GM23338 (cell line): Measurements from ENCODE around the gene UVRAG. TPM values are rescaled to one million over a fixed set of nuclear protein-coding genes. Genes with fewer than 3 reads are reported as not detected.

Experiments used
- ATAC-seq: fragments of 200-7000 bp; cut with Tn5 transposase; 3 replicates; pipeline ENCODE4 v1.9.1; 2020
- DNase-seq: peaks from one replicate; pipeline ENCODE4 v3.0.0-alpha.2; 2015; ENCODE audit warnings: low spot score
- H2AFZ ChIP-seq: fragments of 200-600 bp; sonication (generic); 2 replicates; pipeline ENCODE4 v1.8.0; 2016; ENCODE audit warnings: antibody characterized with exemption, mild to moderate bottlenecking, moderate library complexity
- H3F3A ChIP-seq: fragments of 200-600 bp; sonication (generic); replicated peaks from 2 replicates; pipeline ENCODE4 v1.8.0; 2017; ENCODE audit warnings: antibody characterized with exemption, mixed run types, low read depth
- H3K27ac ChIP-seq: fragments of 200-600 bp; sonication (generic); 2 replicates; pipeline ENCODE4 v1.6.1; 2016; ENCODE audit warnings: low read depth
- H3K27me3 ChIP-seq: fragments of 200-600 bp; sonication (generic); 2 replicates; pipeline ENCODE4 v1.8.0; 2016; ENCODE audit warnings: mild to moderate bottlenecking, mixed run types, moderate library complexity; ENCODE audit not compliant: insufficient read depth
- H3K36me3 ChIP-seq: fragments of 200-600 bp; sonication (generic); 2 replicates; pipeline ENCODE4 v1.8.0; 2016; ENCODE audit warnings: mild to moderate bottlenecking; ENCODE audit not compliant: insufficient read depth
- H3K4me1 ChIP-seq: fragments of 200-600 bp; sonication (generic); 2 replicates; pipeline ENCODE4 v1.8.0; 2016; ENCODE audit warnings: mild to moderate bottlenecking, moderate library complexity; ENCODE audit not compliant: insufficient read depth
- H3K4me2 ChIP-seq: fragments of 200-600 bp; sonication (generic); 2 replicates; pipeline ENCODE4 v1.7.1; 2017; ENCODE audit warnings: mixed run types
- H3K4me3 ChIP-seq: fragments of 200-600 bp; sonication (generic); 2 replicates; pipeline ENCODE4 v1.6.1; 2016; ENCODE audit warnings: mixed run types
- H3K79me2 ChIP-seq: fragments of 200-600 bp; sonication (generic); replicated peaks from 2 replicates; pipeline ENCODE4 v1.8.0; 2017; ENCODE audit warnings: mild to moderate bottlenecking; ENCODE audit not compliant: insufficient read depth
- H3K9me2 ChIP-seq: fragments of 200-600 bp; sonication (generic); 2 replicates; pipeline ENCODE4 v1.8.0; 2017; ENCODE audit not compliant: insufficient read depth
- H4K20me1 ChIP-seq: fragments of 200-600 bp; sonication (generic); replicated peaks from 2 replicates; pipeline ENCODE4 v1.8.0; 2017; ENCODE audit warnings: mild to moderate bottlenecking; ENCODE audit not compliant: insufficient read depth
- H3K27ac Mint-ChIP-seq: 2 replicates; pipeline ENCODE4 v1.8.0; 2020; ENCODE audit warnings: inconsistent platforms, mild to moderate bottlenecking, moderate library complexity, mixed read lengths
- H3K27me3 Mint-ChIP-seq: 3 replicates; pipeline ENCODE4 v1.8.0; 2022; ENCODE audit warnings: low read depth, mild to moderate bottlenecking, moderate library complexity, mixed read lengths, inconsistent platforms; ENCODE audit not compliant: insufficient read depth, poor library complexity
- H3K36me3 Mint-ChIP-seq: 3 replicates; pipeline ENCODE4 v1.8.0; 2021; ENCODE audit warnings: low read depth, mild to moderate bottlenecking, inconsistent platforms, moderate library complexity, mixed read lengths
- H3K4me1 Mint-ChIP-seq: 3 replicates; pipeline ENCODE4 v1.8.0; 2020; ENCODE audit warnings: mild to moderate bottlenecking, inconsistent platforms, mixed read lengths
- H3K4me3 Mint-ChIP-seq: 3 replicates; pipeline ENCODE4 v1.8.0; 2021; ENCODE audit warnings: moderate library complexity, mild to moderate bottlenecking, inconsistent platforms, mixed read lengths
- H3K9me3 Mint-ChIP-seq: 3 replicates; pipeline ENCODE4 v1.8.0; 2020; ENCODE audit warnings: moderate library complexity, mild to moderate bottlenecking, inconsistent platforms, mixed read lengths
- CREB1 ChIP-seq: fragments of 250-450 bp; sonication (Bioruptor Pico); IDR thresholded peaks from 2 replicates; pipeline ENCODE4 v1.5.0; 2020; ENCODE audit warnings: low read depth, mild to moderate bottlenecking, moderate library complexity
- CTCF ChIP-seq, 2 experiments: fragments of 200-600 bp in 1 of 2; sonication (generic) in 1 of 2; conservative IDR thresholded peaks; 2 replicates each; pipeline versions ENCODE4 v1.5.1 to v1.6.1; 2016 to 2017; ENCODE audit warnings: antibody characterized with exemption in 2 of 2, low read depth in 2 of 2, mild to moderate bottlenecking in 2 of 2, moderate library complexity in 1 of 2
- ETS1 ChIP-seq: IDR thresholded peaks from 2 replicates; pipeline ENCODE4 v1.6.1; 2016; ENCODE audit warnings: antibody characterized with exemption
- EZH2phosphoT487 ChIP-seq: fragments of 200-600 bp; sonication (generic); IDR thresholded peaks from one replicate; pipeline ENCODE4 v1.8.1; 2018; ENCODE audit warnings: antibody characterized with exemption; ENCODE audit not compliant: unreplicated experiment
- JUNB ChIP-seq: IDR thresholded peaks from one replicate; pipeline ENCODE4 v1.6.1; 2016; ENCODE audit warnings: antibody characterized with exemption; ENCODE audit not compliant: unreplicated experiment
- NANOG ChIP-seq: IDR thresholded peaks from 2 replicates; pipeline ENCODE4 v1.6.1; 2016; ENCODE audit warnings: antibody characterized with exemption, borderline replicate concordance
- POLR2AphosphoS5 ChIP-seq: IDR thresholded peaks from 2 replicates; pipeline ENCODE4 v1.6.1; 2016; ENCODE audit warnings: antibody characterized with exemption, low read depth
- STAT1 ChIP-seq: IDR thresholded peaks from one replicate; pipeline ENCODE4 v1.6.1; 2016; ENCODE audit warnings: antibody characterized with exemption; ENCODE audit not compliant: unreplicated experiment
- ZNF114 ChIP-seq: fragments of 250-450 bp; sonication (Bioruptor Pico); IDR thresholded peaks from 2 replicates; pipeline ENCODE4 v1.5.0; 2020; ENCODE audit warnings: mild to moderate bottlenecking, moderate library complexity
- ZNF462 ChIP-seq: fragments of 250-450 bp; sonication (Bioruptor Pico); IDR thresholded peaks from 2 replicates; pipeline ENCODE4 v1.5.0; 2020; ENCODE audit warnings: mild to moderate bottlenecking, moderate library complexity
- polyA plus RNA-seq: library from polyadenylated mRNA; unstranded; fragments of >200 nt; fragmentation: Nextera tagmentation; extraction: Ambion mirVana; gene quantifications from 2 replicates; pipeline ENCODE4 v1.2.1, GENCODE V29; 2016
- total RNA-seq: library from RNA; depleted of rRNA; stranded (reverse); fragments of >200 nt; shearing (Covaris generic); gene quantifications from 2 replicates; pipeline ENCODE4 v1.2.3, GENCODE V29; 2014

Gene UVRAG
- total and polyA plus RNA-seq, 2 experiments from 2014 or later, result 15.3 to 17.4 TPM

GRCh38 chr11:75867778-75868374 is 52.9 kb downstream of the UVRAG start:
- H3K27me3 Mint-ChIP-seq, result no peaks in the 10 kb centered on the region
- no peaks in the 10 kb centered on the region for H3K9me2 ChIP-seq
- H3K27ac ChIP-seq, result no peak overlapping the region
- no peaks in the 10 kb centered on the region for H3K4me1 Mint-ChIP-seq
- no peak overlapping the region for H2AFZ ChIP-seq
- no peaks in the 10 kb centered on the region for H3K36me3 Mint-ChIP-seq
- no peaks in the 10 kb centered on the region for H3K79me2 ChIP-seq
- no peaks in the 10 kb centered on the region for H3K27me3 ChIP-seq
- TF ChIP-seq CTCF (conservative IDR thresholded peaks at IDR 0.05; ENCODE audit: low read depth in 2 of 2) (peak; percentile 74 to 90), EZH2phosphoT487 (no peak), NANOG (no peak), JUNB (no peak), POLR2AphosphoS5 (no peak)
- H3K9me3 Mint-ChIP-seq, result no peaks in the 10 kb centered on the region
- no peak overlapping the region for H3K4me3 ChIP-seq
- no peaks in the 10 kb centered on the region for H3K36me3 ChIP-seq
- no peak overlapping the region for H3K4me3 Mint-ChIP-seq
- 0 out of 2 replicates have a peak, but pooled peaks cover 3% of the 10 kb centered on the region for H4K20me1 ChIP-seq
- 0 out of 2 replicates have a peak, but pooled peaks cover 1% of the 10 kb centered on the region for H3K4me1 ChIP-seq
- ATAC-seq (peak; percentile 43; the same call in 2 of the 3 replicates), DNase-seq (peak; percentile 77)
- H3F3A ChIP-seq, result no peaks in the 10 kb centered on the region
- no peak overlapping the region for H3K27ac Mint-ChIP-seq
- no peak overlapping the region for H3K4me2 ChIP-seq

GRCh38 chr11:75868990-75869389 is 54.0 kb downstream of the UVRAG start:
- 0 out of 2 replicates have a peak, but pooled peaks cover 3% of the 10 kb centered on the region for H4K20me1 ChIP-seq
- no peaks in the 10 kb centered on the region for H3K36me3 ChIP-seq
- H3K4me1 ChIP-seq, result 0 out of 2 replicates have a peak, but pooled peaks cover 8% of the 10 kb centered on the region
- ATAC-seq (no peak), DNase-seq (no peak)
- no peaks in the 10 kb centered on the region for H3K79me2 ChIP-seq
- no peaks in the 10 kb centered on the region for H3K9me3 Mint-ChIP-seq
- H3K27ac ChIP-seq, result no peak overlapping the region
- H3K4me3 Mint-ChIP-seq, result no peak overlapping the region
- H3K27me3 ChIP-seq, result no peaks in the 10 kb centered on the region
- peaks cover 1% of the 10 kb centered on the region for H3K27me3 Mint-ChIP-seq
- peaks cover 9% of the 10 kb centered on the region; the same call in 2 of the 3 replicates for H3K4me1 Mint-ChIP-seq
- no peaks in the 10 kb centered on the region for H3F3A ChIP-seq
- no peak overlapping the region for H3K27ac Mint-ChIP-seq
- H3K9me2 ChIP-seq, result no peaks in the 10 kb centered on the region
- no peak overlapping the region for H3K4me2 ChIP-seq
- H2AFZ ChIP-seq, result no peak overlapping the region
- H3K36me3 Mint-ChIP-seq, result no peaks in the 10 kb centered on the region
- H3K4me3 ChIP-seq, result no peak overlapping the region
- TF ChIP-seq ETS1 (no peak), CREB1 (CRISPR knock-in tag) (no peak), CTCF (conservative IDR thresholded peaks at IDR 0.05; ENCODE audit: low read depth in 2 of 2) (no peak), STAT1 (no peak), POLR2AphosphoS5 (no peak), ZNF462 (CRISPR knock-in tag) (no peak), NANOG (no peak), EZH2phosphoT487 (no peak), ZNF114 (CRISPR knock-in tag) (no peak)
